ENCODE results near the gene PFN2. TPM values are rescaled to one million over a fixed set of nuclear protein-coding genes. Genes with fewer than 3 reads are reported as not detected.

PFN2 gene, protein sequence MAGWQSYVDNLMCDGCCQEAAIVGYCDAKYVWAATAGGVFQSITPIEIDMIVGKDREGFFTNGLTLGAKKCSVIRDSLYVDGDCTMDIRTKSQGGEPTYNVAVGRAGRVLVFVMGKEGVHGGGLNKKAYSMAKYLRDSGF
- 672 TPM for polyA plus RNA-seq (2013, experiment 1 of 4)
- polyA plus RNA-seq (2013, experiment 2 of 4): 632 TPM
- 513 TPM for polyA plus RNA-seq (2013, experiment 3 of 4)
- 573 TPM for polyA plus RNA-seq (2013, experiment 4 of 4)

DNA sequence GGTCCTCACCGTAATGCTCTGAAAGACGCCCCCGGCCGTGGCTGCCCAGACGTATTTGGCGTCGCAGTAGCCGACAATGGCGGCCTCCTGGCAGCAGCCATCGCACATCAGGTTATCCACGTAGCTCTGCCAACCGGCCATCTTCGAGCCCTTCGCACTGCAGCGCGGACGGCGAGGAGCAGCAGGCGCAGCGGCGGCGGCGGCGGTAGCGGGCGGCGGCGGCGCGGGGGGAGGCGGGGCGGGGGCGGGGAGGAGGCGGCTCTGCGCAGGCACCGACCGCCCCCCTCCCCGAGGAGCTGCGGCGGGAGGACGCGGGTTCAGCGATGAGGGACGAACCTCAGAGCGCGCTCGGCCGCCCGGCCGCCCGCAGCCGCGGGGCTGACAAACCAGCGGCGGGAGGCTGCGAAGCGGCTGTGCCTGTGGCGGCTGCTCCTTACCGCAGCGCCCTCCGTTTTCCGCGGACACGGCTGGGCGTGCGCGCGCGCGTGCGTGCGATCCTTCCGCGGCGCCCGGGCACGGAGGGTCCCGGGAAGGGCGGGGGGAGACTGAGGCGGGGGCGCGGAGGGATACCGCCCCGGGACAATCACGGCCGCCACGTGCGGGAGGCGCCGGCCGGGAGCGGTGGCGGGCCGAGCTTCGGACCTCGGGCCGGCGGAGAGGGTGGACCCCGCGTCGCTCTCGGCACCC lies at the start of gene PFN2:
PFN2 (minus strand) TSS at position 180 of the 687 bp plus-strand sequence; CDS start at position 141, 39 bp downstream.
- peak within 1 kb of the TSS; percentile 87 for H3K4me3 ChIP-seq (ENCODE audit: insufficient read depth, low read depth, low read length)
- H3K36me3 ChIP-seq (ENCODE audit: control insufficient read depth, insufficient read depth, low read length): peaks cover 10% of the 10 kb centered on the region
- no peaks in the 10 kb centered on the region for H3K9me3 ChIP-seq (ENCODE audit: control insufficient read depth, low read length)
- H3K27me3 ChIP-seq (ENCODE audit: control insufficient read depth, insufficient read depth, low read length, poor library complexity, severe bottlenecking): no peaks in the 10 kb centered on the region
- peak within 1 kb of the TSS; percentile 95 for H3K27ac ChIP-seq (ENCODE audit: insufficient read depth, low read depth, low read length, poor library complexity, severe bottlenecking)
- peaks cover 6% of the 10 kb centered on the region for H3K4me1 ChIP-seq (ENCODE audit: control insufficient read depth, insufficient read depth, low read length)
- 0% methylated on average over 102 of the region's 102 CpGs for WGBS, 2 experiments

DNA sequence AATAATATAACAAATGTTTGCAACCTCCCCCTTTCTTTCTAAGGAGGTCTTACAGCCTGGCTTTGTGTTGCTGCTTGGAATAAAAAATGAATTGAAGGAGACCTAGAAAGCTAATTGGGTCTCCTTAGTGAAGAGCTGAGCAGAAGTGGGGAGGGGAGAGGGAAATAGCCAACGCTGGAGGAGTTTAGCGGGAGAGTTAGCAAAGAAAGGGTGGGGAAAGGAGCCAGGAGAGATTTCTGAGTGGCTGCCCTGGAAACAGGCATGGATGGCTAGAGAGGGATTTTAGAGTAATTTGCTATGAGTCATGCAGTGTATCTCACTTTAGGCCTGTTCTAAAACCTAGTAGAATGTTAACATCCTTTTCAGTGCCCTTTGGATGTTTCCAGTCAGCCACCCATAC lies 45.2 kb upstream of the PFN2 start:
- Histone ChIP-seq H3K9me3 (ENCODE audit: control insufficient read depth, low read length) (peaks cover 4% of the 10 kb centered on the region), H3K36me3 (ENCODE audit: control insufficient read depth, insufficient read depth, low read length) (no peaks in the 10 kb centered on the region), H3K4me1 (ENCODE audit: control insufficient read depth, insufficient read depth, low read length) (peaks cover 7% of the 10 kb centered on the region), H3K27ac (ENCODE audit: insufficient read depth, low read depth, low read length, poor library complexity, severe bottlenecking) (no peak overlapping the region), H3K27me3 (ENCODE audit: control insufficient read depth, insufficient read depth, low read length, poor library complexity, severe bottlenecking) (no peaks in the 10 kb centered on the region), H3K4me3 (ENCODE audit: insufficient read depth, low read depth, low read length) (no peak overlapping the region)
- WGBS, 2 experiments: 77 to 80% methylated on average over 2 of the region's 2 CpGs

- no peak overlapping the region for H3K27ac ChIP-seq (ENCODE audit: insufficient read depth, low read depth, low read length, poor library complexity, severe bottlenecking)
- no peak overlapping the region for H3K4me3 ChIP-seq (ENCODE audit: insufficient read depth, low read depth, low read length)
- H3K9me3 ChIP-seq (ENCODE audit: control insufficient read depth, low read length): peaks cover 4% of the 10 kb centered on the region
- no peaks in the 10 kb centered on the region for H3K36me3 ChIP-seq (ENCODE audit: control insufficient read depth, insufficient read depth, low read length)
- no peaks in the 10 kb centered on the region for H3K27me3 ChIP-seq (ENCODE audit: control insufficient read depth, insufficient read depth, low read length, poor library complexity, severe bottlenecking)
- H3K4me1 ChIP-seq (ENCODE audit: control insufficient read depth, insufficient read depth, low read length): peaks cover 7% of the 10 kb centered on the region
These were observed 44.1 kb upstream of the PFN2 start for GRCh38 chr3:150014782-150015181.

- WGBS, 2 experiments: 98% methylated on average over 2 of the region's 2 CpGs
- Histone ChIP-seq H3K4me1 (ENCODE audit: control insufficient read depth, insufficient read depth, low read length) (peaks cover 7% of the 10 kb centered on the region), H3K4me3 (ENCODE audit: insufficient read depth, low read depth, low read length) (no peak overlapping the region), H3K27ac (ENCODE audit: insufficient read depth, low read depth, low read length, poor library complexity, severe bottlenecking) (no peak overlapping the region), H3K9me3 (ENCODE audit: control insufficient read depth, low read length) (peaks cover 4% of the 10 kb centered on the region), H3K36me3 (ENCODE audit: control insufficient read depth, insufficient read depth, low read length) (no peaks in the 10 kb centered on the region), H3K27me3 (ENCODE audit: control insufficient read depth, insufficient read depth, low read length, poor library complexity, severe bottlenecking) (no peaks in the 10 kb centered on the region)
These were observed 43.1 kb upstream of the PFN2 start for GRCh38 chr3:150013801-150014200.

GRCh38 chr3:150006794-150007193 lies 36.1 kb upstream of the PFN2 start:
- Histone ChIP-seq H3K36me3 (ENCODE audit: control insufficient read depth, insufficient read depth, low read length) (no peaks in the 10 kb centered on the region), H3K9me3 (ENCODE audit: control insufficient read depth, low read length) (no peaks in the 10 kb centered on the region), H3K27me3 (ENCODE audit: control insufficient read depth, insufficient read depth, low read length, poor library complexity, severe bottlenecking) (no peaks in the 10 kb centered on the region), H3K4me1 (ENCODE audit: control insufficient read depth, insufficient read depth, low read length) (no peaks in the 10 kb centered on the region), H3K27ac (ENCODE audit: insufficient read depth, low read depth, low read length, poor library complexity, severe bottlenecking) (no peak overlapping the region), H3K4me3 (ENCODE audit: insufficient read depth, low read depth, low read length) (no peak overlapping the region)

DNA sequence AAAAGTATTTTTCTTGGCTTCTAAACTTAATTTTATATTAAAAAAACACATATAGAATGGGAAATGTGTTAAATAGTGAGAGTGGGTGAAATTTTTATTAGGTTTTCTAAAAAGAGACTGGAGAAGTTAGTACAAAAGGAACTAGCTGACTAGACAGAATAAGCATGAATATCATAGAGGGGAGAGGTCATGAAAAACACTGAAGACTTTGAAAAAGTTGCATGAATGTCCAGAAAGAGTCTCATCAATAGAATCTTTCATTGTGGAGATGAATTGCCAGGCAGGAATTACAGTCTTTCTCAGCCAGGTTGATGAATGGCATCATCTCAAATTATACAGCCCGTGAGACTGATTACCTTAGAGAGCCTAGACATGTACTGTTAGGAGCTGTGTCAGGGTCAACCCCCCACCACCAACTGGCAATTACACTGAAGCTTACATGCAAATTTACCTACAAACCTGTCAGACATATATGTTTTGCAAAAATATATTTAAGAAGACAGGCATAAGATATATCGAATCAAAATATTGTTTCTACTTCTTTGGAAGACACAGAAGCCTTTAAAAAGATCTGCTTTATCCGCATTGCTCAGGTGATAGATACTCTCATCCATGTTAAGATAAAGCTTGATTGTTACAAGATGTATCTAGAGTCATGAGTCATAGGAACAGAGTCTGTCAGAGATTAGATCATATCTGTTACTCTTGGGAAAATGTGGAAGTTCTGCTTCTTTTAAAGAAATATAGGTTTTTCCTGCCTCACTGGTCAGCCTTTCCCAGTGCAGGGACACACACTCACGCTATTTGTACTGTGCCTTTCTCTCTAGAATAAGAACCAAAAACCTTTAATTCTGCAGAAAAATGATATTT lies 34.8 kb upstream of the PFN2 start:
- H3K27ac ChIP-seq (ENCODE audit: insufficient read depth, low read depth, low read length, poor library complexity, severe bottlenecking): no peak overlapping the region
- 98 to 100% methylated on average over 4 of the region's 4 CpGs for WGBS, 2 experiments
- no peaks in the 10 kb centered on the region for H3K36me3 ChIP-seq (ENCODE audit: control insufficient read depth, insufficient read depth, low read length)

DNA sequence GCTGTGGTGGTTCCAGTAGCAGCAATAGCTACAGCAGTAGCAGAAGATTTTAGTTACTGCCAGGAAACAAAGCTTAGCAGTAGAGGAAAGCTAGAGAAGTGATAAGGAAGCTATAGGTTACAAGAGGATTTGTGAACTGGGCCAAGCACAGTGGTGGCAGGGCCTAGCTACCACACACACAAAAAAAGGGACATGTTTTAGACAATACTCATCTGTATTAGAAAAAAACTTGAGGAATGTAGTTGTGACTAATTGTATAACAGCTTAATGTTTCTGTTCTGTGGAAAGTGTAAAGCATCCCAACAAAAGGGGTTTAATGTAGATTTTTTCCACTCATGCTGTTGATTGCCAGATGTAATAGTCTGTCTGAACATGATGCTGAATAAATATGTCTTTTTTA lies 29.9 kb upstream of the PFN2 start:
- Histone ChIP-seq H3K4me3 (ENCODE audit: insufficient read depth, low read depth, low read length) (no peak overlapping the region), H3K36me3 (ENCODE audit: control insufficient read depth, insufficient read depth, low read length) (no peaks in the 10 kb centered on the region), H3K27ac (ENCODE audit: insufficient read depth, low read depth, low read length, poor library complexity, severe bottlenecking) (no peak overlapping the region), H3K4me1 (ENCODE audit: control insufficient read depth, insufficient read depth, low read length) (no peaks in the 10 kb centered on the region), H3K9me3 (ENCODE audit: control insufficient read depth, low read length) (peaks cover 2% of the 10 kb centered on the region), H3K27me3 (ENCODE audit: control insufficient read depth, insufficient read depth, low read length, poor library complexity, severe bottlenecking) (no peaks in the 10 kb centered on the region)

More for the DNA sequence above, 34.8 kb upstream of the PFN2 start:
- Histone ChIP-seq H3K4me1 (ENCODE audit: control insufficient read depth, insufficient read depth, low read length) (no peaks in the 10 kb centered on the region), H3K9me3 (ENCODE audit: control insufficient read depth, low read length) (no peaks in the 10 kb centered on the region), H3K4me3 (ENCODE audit: insufficient read depth, low read depth, low read length) (no peak overlapping the region), H3K27me3 (ENCODE audit: control insufficient read depth, insufficient read depth, low read length, poor library complexity, severe bottlenecking) (no peaks in the 10 kb centered on the region)

DNA sequence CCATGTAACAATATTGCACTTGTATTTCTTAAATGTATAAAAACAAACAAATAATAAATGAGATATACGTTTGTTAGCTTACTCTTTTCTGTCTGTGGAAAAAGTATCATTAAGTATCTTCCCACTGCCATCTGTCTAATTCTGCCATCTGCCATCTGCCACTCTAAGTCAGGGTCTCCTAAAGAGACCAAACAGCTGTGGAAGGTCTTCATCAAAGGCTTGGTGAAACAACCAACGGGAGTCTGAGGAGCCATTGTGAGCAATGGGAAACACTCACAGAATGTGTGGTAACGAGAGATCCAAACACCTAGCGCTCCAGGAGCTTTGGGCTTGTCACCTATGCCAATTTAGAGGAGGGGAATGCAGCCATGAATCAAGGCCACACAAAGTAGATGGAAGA lies 28.7 kb upstream of the PFN2 start:
- Histone ChIP-seq H3K27ac (ENCODE audit: insufficient read depth, low read depth, low read length, poor library complexity, severe bottlenecking) (no peak overlapping the region), H3K27me3 (ENCODE audit: control insufficient read depth, insufficient read depth, low read length, poor library complexity, severe bottlenecking) (no peaks in the 10 kb centered on the region), H3K9me3 (ENCODE audit: control insufficient read depth, low read length) (peaks cover 2% of the 10 kb centered on the region), H3K4me1 (ENCODE audit: control insufficient read depth, insufficient read depth, low read length) (no peaks in the 10 kb centered on the region), H3K4me3 (ENCODE audit: insufficient read depth, low read depth, low read length) (no peak overlapping the region), H3K36me3 (ENCODE audit: control insufficient read depth, insufficient read depth, low read length) (no peaks in the 10 kb centered on the region)
- WGBS, 2 experiments: 92 to 97% methylated on average over 3 to 4 of the region's 4 CpGs

DNA sequence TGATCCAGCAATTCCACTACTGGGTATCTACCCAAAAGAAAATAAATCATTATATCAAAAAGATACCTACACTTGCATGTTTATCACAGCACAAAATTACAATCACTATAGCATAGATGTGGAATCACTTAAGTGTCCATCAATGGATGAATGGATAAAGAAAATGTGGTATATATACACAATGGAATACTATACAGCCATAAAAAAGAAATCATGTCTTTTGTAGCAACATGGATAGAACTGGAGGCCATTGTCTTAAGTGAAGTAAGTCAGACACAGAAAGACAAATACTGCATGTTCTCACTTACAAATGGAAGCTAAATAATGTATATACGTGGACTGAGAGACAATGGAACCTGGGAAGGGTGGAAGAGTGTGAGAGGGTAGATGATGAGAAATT lies 28.3 kb upstream of the PFN2 start:
- Histone ChIP-seq H3K36me3 (ENCODE audit: control insufficient read depth, insufficient read depth, low read length) (no peaks in the 10 kb centered on the region), H3K4me1 (ENCODE audit: control insufficient read depth, insufficient read depth, low read length) (no peaks in the 10 kb centered on the region), H3K27me3 (ENCODE audit: control insufficient read depth, insufficient read depth, low read length, poor library complexity, severe bottlenecking) (no peaks in the 10 kb centered on the region), H3K4me3 (ENCODE audit: insufficient read depth, low read depth, low read length) (no peak overlapping the region), H3K27ac (ENCODE audit: insufficient read depth, low read depth, low read length, poor library complexity, severe bottlenecking) (no peak overlapping the region), H3K9me3 (ENCODE audit: control insufficient read depth, low read length) (peaks cover 2% of the 10 kb centered on the region)
- 100% methylated on average over 1 of the region's 1 CpG; no CpG with 5 or more reads in 1 of the 2 experiments for WGBS, 2 experiments

DNA sequence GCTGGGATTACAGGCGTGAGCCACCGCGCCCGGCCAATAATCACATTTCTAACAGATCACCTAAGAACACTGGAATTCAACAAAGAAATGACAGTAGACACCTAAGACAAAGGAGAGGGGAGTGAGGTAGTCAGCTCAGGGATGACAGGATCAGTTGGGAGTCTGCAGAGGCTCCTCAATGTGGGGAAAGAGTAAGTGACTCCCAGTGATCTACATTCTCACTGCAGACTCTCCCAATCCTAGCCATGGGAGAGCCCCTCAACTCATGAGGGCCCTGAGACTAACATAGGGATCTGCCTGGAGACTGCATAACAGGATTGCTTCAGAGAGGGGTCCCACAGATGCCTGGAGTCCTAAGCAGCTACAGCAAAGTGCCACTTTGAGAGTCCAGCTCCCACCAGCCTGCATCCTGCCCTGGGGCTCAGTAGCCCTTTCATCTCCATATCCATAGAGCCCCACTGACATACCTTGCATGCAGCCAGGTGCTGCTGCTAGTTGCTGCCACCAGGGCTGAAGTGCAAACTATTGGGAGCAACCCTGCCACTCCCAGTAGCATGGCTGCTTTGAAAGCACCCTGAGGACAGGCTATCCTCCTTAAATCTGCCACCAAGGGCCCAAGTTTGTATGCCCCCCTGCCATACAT lies 21.8 kb upstream of the PFN2 start:
- Histone ChIP-seq H3K4me3 (ENCODE audit: insufficient read depth, low read depth, low read length) (no peak overlapping the region), H3K27me3 (ENCODE audit: control insufficient read depth, insufficient read depth, low read length, poor library complexity, severe bottlenecking) (no peaks in the 10 kb centered on the region)
- 79 to 95% methylated on average over 4 of the region's 4 CpGs for WGBS, 2 experiments

More for the DNA sequence above, 21.8 kb upstream of the PFN2 start:
- no peaks in the 10 kb centered on the region for H3K4me1 ChIP-seq (ENCODE audit: control insufficient read depth, insufficient read depth, low read length)
- no peak overlapping the region for H3K27ac ChIP-seq (ENCODE audit: insufficient read depth, low read depth, low read length, poor library complexity, severe bottlenecking)
- peaks cover 2% of the 10 kb centered on the region for H3K9me3 ChIP-seq (ENCODE audit: control insufficient read depth, low read length)
- no peaks in the 10 kb centered on the region for H3K36me3 ChIP-seq (ENCODE audit: control insufficient read depth, insufficient read depth, low read length)
